ENCODE results near the gene COL10A1. TPM values are rescaled to one million over a fixed set of nuclear protein-coding genes. Genes with fewer than 3 reads are reported as not detected.

The COL10A1 gene
- total RNA-seq, 1 donor from 2014 or later, result 0.09 TPM

DNA sequence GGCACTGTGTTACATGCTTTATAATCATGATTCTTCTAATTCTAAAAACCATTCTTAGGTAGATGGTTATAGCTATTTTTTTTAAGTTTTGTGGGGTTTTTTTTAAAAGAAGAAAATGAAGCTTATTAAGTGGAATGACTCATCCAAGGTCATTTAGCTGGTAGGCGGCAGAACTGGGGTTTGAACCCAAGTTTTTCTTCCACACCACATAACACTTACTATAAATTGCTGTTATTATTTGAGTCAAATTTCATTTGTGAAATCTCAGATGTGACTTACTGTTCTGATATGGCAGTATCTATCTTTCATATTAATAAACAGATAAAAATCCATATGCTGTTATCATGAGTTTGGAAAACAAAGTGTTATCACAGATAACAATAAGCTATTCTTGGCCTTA lies 10.4 kb upstream of the COL10A1 start:
- ATAC-seq (no peak), DNase-seq (ENCODE audit: low spot score) (no peak)
- intact Hi-C loops (cut with DNase I), result no loop called here

- DNase-seq (ENCODE audit: low spot score), result no peak
- ATAC-seq, result no peak
- intact Hi-C loops (cut with DNase I), result no loop called here
These were observed 7.5 kb upstream of the COL10A1 start for GRCh38 chr6:116133453-116133852.

GRCh38 chr6:116127771-116128493 lies 2.0 kb upstream of the COL10A1 start:
- intact Hi-C loops (cut with DNase I), result no loop called here
- DNase-seq (ENCODE audit: low spot score), result no peak
- ATAC-seq, result no peak

GRCh38 chr6:116120430-116120829 lies 5.5 kb downstream of the COL10A1 start:
- DNase-seq (ENCODE audit: low spot score) (no peak), ATAC-seq (no peak)

GRCh38 chr6:116118608-116119007 lies 7.3 kb downstream of the COL10A1 start:
- DNase-seq (ENCODE audit: low spot score) (no peak), ATAC-seq (no peak)
- intact Hi-C loops (cut with DNase I), result no loop called here

More at GRCh38 chr6:116120430-116120829, 5.5 kb downstream of the COL10A1 start:
- intact Hi-C loops (cut with DNase I), result no loop called here

GRCh38 chr6:116115781-116116180 lies 10.2 kb downstream of the COL10A1 start:
- intact Hi-C loops (cut with DNase I), result no loop called here
- DNase-seq (ENCODE audit: low spot score) (no peak), ATAC-seq (no peak)

DNA sequence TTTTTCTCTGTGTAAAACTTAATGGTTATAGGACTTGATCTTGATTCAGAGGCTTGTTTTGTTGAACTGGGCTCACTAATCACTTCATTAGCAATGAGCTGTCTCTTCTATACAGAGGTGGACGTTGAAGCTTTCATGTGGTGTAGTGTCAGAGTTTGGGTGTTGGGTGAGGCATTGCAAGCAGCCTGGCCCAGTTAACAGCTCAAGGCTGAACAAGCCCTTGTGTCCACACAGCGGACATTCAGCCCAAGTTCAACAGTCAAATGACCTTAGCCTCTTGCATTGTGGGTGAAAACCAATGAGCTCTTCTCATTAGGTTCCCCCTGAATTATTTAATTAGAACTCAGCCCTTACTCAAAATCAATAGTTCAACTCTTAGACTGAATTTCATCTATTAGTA lies 12.5 kb downstream of the COL10A1 start:
- DNase-seq (ENCODE audit: low spot score), result no peak
- intact Hi-C loops (cut with DNase I), result no loop called here
- no peak for ATAC-seq

DNA sequence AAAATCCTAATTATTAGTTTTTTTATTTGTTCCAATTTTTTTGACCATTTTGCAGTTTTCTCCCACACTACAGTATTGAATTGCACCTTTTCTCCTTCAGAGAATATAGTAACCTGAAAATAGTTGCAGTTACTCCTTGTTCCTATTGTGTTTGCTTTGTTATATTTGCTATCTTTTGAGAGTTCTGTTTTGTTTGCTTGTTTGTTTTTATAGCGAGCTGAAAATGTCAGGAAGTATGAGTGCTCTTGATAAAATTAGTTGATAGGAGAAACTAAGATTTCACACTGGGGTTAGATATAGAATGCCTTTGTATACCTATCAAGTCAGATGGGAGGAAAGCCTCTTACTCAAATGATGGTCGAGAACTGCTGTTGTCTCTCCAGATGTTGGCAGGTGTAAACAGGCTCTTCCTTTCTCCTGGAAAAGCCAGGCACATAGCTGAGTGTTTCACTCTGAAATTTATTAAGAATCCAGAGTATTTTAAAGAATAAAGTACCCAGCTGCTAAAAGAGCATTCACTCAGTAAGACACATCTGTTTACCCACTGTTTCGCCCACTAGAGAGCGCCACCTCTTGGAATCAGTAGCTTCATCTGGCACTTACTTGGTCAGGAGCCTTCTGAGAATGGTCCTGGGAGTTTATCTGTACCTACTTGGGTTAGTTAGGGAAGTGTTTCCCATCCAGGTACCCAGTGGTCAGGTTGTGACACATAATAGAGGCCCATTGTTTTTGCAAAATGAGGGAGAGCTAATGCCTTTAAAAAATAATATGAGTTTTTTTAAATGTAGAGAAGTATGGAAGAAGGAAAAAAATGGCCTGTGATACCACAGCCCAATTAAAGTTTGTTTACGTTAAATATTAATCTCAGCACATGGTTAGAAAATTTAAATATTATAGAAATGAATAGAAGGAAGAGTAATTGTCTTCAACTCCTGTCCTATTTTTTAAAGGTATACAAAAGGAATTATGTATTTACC lies 14.1 kb downstream of the COL10A1 start:
- no peak for DNase-seq (ENCODE audit: low spot score)
- no peak for ATAC-seq
- intact Hi-C loops (cut with DNase I), result no loop called here

- no peak for ATAC-seq
- DNase-seq (ENCODE audit: low spot score), result no peak
- intact Hi-C loops (cut with DNase I), result no loop called here
These were observed 17.1 kb downstream of the COL10A1 start for GRCh38 chr6:116108836-116109235.

DNA sequence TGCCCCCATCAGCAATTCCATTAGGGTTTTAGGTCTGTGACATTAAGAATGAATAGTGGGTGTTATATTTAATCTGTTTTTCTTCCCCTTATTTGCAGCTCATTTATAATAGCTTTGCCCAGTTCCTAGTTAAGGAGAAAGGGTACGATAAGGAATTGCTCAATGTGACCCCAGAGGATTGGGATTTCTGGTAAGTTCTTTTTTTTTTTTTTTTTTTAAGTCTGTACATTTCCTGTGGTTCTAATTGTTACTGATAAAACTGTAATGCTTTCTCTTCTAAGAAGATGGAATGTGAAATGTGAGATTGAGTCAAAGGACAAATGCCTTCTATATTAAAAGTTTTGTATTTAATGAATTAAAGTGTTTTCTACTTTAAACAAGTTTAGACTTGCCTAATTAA lies 19.8 kb downstream of the COL10A1 start:
- intact Hi-C loops (cut with DNase I), result no loop called here
- DNase-seq (ENCODE audit: low spot score) (no peak), ATAC-seq (no peak)

DNA sequence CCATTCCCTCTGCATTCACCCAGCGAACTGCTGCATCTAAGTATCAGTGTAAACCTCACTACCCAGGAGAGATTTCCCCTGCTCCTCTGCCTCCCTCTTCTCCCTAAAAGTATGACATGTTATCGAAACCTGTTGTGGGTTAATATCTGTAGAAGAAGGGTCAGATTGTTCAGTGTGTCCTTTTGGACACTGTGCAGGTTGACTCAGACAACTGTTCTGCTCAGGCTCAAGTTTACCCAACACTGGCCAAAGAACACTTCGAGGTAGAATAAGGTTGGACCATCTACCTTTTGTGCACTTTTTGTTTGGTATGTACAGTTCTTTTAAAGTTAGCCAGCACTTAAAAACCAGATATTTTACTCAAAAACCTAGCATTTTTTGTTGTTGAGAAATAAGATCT lies 20.7 kb downstream of the COL10A1 start:
- ATAC-seq (no peak), DNase-seq (ENCODE audit: low spot score) (no peak)
- intact Hi-C loops (cut with DNase I), result no loop called here

GRCh38 chr6:116104636-116105035 lies 21.3 kb downstream of the COL10A1 start:
- no peak for ATAC-seq
- intact Hi-C loops (cut with DNase I), result no loop called here
- DNase-seq (ENCODE audit: low spot score), result no peak

- ATAC-seq, result no peak
- DNase-seq (ENCODE audit: low spot score), result no peak
- intact Hi-C loops (cut with DNase I), result no loop called here
These were observed 23.1 kb downstream of the COL10A1 start for GRCh38 chr6:116102873-116103272.

- no peak for ATAC-seq
- intact Hi-C loops (cut with DNase I), result no loop called here
- DNase-seq (ENCODE audit: low spot score), result no peak
These were observed 24.1 kb downstream of the COL10A1 start for GRCh38 chr6:116101790-116102189.

DNA sequence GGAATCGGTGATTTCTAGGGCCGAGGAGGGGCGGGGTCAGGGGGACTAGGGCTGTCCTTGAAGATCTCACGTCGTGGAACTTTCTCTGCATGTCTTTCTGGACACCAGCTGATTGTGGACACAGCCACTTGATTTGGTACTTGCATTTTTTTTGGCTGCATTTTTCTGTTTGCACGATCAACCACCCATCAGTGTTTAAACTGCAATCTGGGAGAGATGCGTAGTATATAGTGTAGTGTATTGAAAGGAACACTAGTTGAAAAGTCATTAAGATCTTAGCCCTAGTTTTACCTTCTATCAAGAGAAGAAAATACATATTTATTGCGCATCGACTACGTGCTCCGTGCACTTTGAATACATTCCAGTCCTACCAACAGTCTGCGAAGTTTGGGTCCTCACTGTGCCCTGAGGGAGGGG lies 24.6 kb downstream of the COL10A1 start:
- DNase-seq (ENCODE audit: low spot score) (no peak), ATAC-seq (no peak)
- intact Hi-C loops (cut with DNase I), result no loop called here

- intact Hi-C loops (cut with DNase I), result no loop called here
- ATAC-seq (peak; percentile 96), DNase-seq (ENCODE audit: low spot score) (peak; percentile 83)
These were observed 25.3 kb downstream of the COL10A1 start, which contains the start of gene NT5DC1 for GRCh38 chr6:116100419-116101301. Gene NT5DC1 (plus strand): TSS chr6:116100853. CDS start chr6:116100931, 78 bp downstream.

DNA sequence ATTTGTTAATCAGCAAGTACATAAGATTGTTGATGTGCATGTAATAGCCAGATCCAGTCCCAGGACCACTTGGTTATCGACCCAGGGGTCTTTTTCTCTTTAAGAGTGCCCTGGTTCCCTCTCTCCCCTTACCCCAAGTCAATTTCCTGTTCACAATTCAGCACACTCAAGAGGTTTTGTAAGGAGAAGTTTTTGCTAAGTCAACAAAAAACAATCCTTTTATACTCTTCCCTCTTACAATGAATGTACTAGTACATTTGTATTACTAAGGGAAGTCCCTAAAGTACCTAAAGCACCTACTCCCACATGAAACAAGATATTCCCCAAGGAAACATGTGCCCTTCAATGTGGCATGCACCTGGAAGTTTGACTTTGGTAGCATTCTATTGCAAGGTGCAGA lies 26.9 kb downstream of the COL10A1 start:
- DNase-seq (ENCODE audit: low spot score) (no peak), ATAC-seq (no peak)
- intact Hi-C loops (cut with DNase I), result no loop called here

- DNase-seq (ENCODE audit: low spot score) (no peak), ATAC-seq (no peak)
- intact Hi-C loops (cut with DNase I), result no loop called here
These were observed 28.7 kb downstream of the COL10A1 start for GRCh38 chr6:116096979-116097816.

Measured in sciatic nerve (tissue), 2 donors.